Tibial nerve (tissue), 4 donors: ENCODE data around the gene IRAK1. TPM values are rescaled to one million over a fixed set of nuclear protein-coding genes. Genes with fewer than 3 reads are reported as not detected.

Experiments
- DNase-seq, 2 donors: peaks; one replicate each; pipeline ENCODE4 v3.0.0-alpha.2; 2019; ENCODE audit warnings: low spot score in 2 of 2
- H3K27ac ChIP-seq, 4 donors: fragments of 200-600 bp; sonication (generic) in 3 of 4; one replicate each; pipeline ENCODE4 v1.5.1; 2017 to 2019; ENCODE audit warnings: mild to moderate bottlenecking in 1 of 4
- H3K27me3 ChIP-seq, 2 donors: fragments of 200-600 bp; sonication (generic) in 1 of 2; one replicate each; pipeline versions ENCODE4 v1.5.1 to v1.6.0; 2017 to 2019
- H3K36me3 ChIP-seq, 3 donors: fragments of 200-600 bp; sonication (generic); one replicate each; pipeline ENCODE4 v1.5.1; 2018 to 2019
- H3K4me1 ChIP-seq, 4 donors: fragments of 200-600 bp; sonication (generic) in 3 of 4; one replicate each; pipeline ENCODE4 v1.5.1; 2017 to 2019
- H3K4me3 ChIP-seq, 4 donors: fragments of 200-600 bp; sonication (generic) in 3 of 4; one replicate each; pipeline ENCODE4 v1.5.1; 2017 to 2019; ENCODE audit warnings: mild to moderate bottlenecking in 1 of 4, moderate library complexity in 1 of 4
- H3K9me3 ChIP-seq, 4 donors: fragments of 200-600 bp; sonication (generic) in 3 of 4; one replicate each; pipeline ENCODE4 v1.5.1; 2017 to 2019
- EP300 ChIP-seq, 2 donors: sonication (generic); formaldehyde crosslinking; IDR thresholded peaks; one replicate each; pipeline ENCODE4 v1.6.1; 2017; ENCODE audit warnings: antibody characterized with exemption in 2 of 2, mild to moderate bottlenecking in 1 of 2
- POLR2A ChIP-seq, 2 donors: fragments of 450-650 bp; IDR thresholded peaks; one replicate each; pipeline ENCODE4 v1.6.1; 2017; ENCODE audit warnings: antibody characterized with exemption in 2 of 2, mild to moderate bottlenecking in 2 of 2, moderate library complexity in 2 of 2
- WGBS, 2 donors: methylation state at CpG; one replicate each; pipeline ENCODE4 v1.1.5; 2018; 5-methylcytosine and 5-hydroxymethylcytosine counted together
- total RNA-seq, 4 donors: library from RNA; depleted of rRNA; stranded (reverse); fragments of >200 nt; gene quantifications; one replicate each; pipeline ENCODE4 v1.1.0, GENCODE V29; 2016
- TF ChIP-seq, protein P1 (sequence below), 5 experiments: fragments of 200-600 bp in 3 of 5; fragments of 450-650 bp in 2 of 5; sonication (generic) in 3 of 5; IDR thresholded peaks; one replicate each; pipeline ENCODE4 v1.5.1; 2016 to 2019; ENCODE audit warnings: antibody characterized with exemption in 5 of 5, mild to moderate bottlenecking in 3 of 5, moderate library complexity in 2 of 5

Gene IRAK1
- total RNA-seq, 4 donors from 2014 or later = 50.7 to 127 (median 64.4) TPM

DNA sequence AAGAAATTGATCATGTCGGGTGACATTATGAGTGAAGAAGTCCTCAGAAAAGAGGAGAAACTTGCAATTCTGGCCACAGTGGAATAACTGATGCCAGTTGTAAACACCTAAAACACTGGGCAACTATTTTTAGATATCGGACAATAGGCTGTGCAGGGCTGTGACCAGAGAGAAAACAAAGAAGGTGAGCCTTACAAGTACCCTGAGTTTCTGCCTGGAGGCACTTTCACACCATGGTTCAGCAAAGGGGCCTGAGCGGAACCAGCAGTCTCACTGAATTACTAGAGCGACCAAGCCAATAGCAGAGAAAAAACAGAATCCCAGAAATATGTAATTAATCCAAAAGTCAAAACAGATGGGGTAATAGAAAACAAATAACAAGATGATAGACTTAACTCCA, 11.2 kb downstream of the IRAK1 start:
- TF ChIP-seq, protein P1, sequence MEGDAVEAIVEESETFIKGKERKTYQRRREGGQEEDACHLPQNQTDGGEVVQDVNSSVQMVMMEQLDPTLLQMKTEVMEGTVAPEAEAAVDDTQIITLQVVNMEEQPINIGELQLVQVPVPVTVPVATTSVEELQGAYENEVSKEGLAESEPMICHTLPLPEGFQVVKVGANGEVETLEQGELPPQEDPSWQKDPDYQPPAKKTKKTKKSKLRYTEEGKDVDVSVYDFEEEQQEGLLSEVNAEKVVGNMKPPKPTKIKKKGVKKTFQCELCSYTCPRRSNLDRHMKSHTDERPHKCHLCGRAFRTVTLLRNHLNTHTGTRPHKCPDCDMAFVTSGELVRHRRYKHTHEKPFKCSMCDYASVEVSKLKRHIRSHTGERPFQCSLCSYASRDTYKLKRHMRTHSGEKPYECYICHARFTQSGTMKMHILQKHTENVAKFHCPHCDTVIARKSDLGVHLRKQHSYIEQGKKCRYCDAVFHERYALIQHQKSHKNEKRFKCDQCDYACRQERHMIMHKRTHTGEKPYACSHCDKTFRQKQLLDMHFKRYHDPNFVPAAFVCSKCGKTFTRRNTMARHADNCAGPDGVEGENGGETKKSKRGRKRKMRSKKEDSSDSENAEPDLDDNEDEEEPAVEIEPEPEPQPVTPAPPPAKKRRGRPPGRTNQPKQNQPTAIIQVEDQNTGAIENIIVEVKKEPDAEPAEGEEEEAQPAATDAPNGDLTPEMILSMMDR (IDR thresholded peaks at IDR 0.05) = no peak
- TF ChIP-seq EP300 (IDR thresholded peaks at IDR 0.05) = no peak
- TF ChIP-seq POLR2A (IDR thresholded peaks at IDR 0.05) = no peak
- 57 to 87% methylated on average over 4 of the region's 4 CpGs for WGBS, 2 donors
- no peak for DNase-seq
- Histone ChIP-seq H3K36me3 (peaks cover 0 to 8% (median 0%) of the 10 kb centered on the region in 3 donors), H3K9me3 (no peaks in the 10 kb centered on the region), H3K27me3 (no peaks in the 10 kb centered on the region), H3K4me3 (no peak overlapping the region), H3K4me1 (peaks cover 0 to 18% (median 9%) of the 10 kb centered on the region in 4 donors), H3K27ac (peak overlapping the region in 1 of 4 donors; percentile 3)

DNA sequence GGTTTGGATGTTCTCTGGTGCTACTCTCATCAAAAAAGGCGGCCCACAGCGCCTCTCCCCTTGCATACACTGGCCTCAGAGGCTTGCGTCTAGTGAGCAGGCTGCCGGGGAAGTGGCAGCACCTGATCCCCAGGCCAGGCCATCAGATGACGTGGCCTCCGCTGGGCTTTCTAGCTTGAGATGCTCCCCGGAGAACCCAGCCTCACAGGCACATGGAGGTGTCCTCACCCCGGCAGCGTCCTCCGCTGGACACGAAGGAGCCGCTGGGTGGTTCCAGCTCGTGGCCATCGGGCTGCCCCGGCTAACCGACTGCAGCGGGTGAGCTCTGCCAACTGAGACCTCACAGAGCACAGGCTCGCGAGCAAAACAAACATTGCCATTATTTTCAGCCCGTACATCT, 12.8 kb downstream of the IRAK1 start:
- DNase-seq = no peak
- TF ChIP-seq EP300 (IDR thresholded peaks at IDR 0.05) = no peak
- TF ChIP-seq POLR2A (IDR thresholded peaks at IDR 0.05) = no peak
- Histone ChIP-seq H3K9me3 (no peaks in the 10 kb centered on the region), H3K27ac (no peak overlapping the region), H3K36me3 (peaks cover 0 to 8% (median 0%) of the 10 kb centered on the region in 3 donors), H3K27me3 (no peaks in the 10 kb centered on the region), H3K4me3 (no peak overlapping the region), H3K4me1 (peaks cover 0 to 11% (median 0%) of the 10 kb centered on the region in 4 donors)
- 80 to 96% methylated on average over 2 to 18 of the region's 20 CpGs for WGBS, 2 donors

DNA sequence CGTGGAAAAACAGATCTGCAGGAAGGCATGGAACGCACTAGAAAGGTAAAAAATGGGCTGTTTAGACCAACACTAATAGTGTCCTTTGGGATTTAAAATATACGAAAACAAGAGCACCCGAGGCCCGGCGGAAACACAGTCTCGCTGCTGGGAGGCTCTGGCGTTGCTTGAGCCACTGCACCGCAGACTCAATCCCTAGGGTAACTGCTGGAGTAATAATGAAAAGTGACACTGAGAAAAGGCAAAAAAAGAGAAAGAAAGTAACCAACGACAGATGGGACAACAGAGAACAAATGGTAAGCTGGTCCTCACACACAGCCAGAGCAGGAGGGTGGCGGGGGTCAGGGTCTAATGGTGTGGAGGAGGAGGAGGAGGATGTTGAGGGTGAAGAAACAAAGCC, 15.4 kb downstream of the IRAK1 start:
- TF ChIP-seq EP300 (IDR thresholded peaks at IDR 0.05) (no peak), POLR2A (IDR thresholded peaks at IDR 0.05) (no peak)
- TF ChIP-seq, protein P1 (IDR thresholded peaks at IDR 0.05) = no peak
- Histone ChIP-seq H3K36me3 (no peaks in the 10 kb centered on the region), H3K4me3 (no peak overlapping the region), H3K4me1 (peaks cover 0 to 12% (median 2%) of the 10 kb centered on the region in 4 donors), H3K27ac (no peak overlapping the region), H3K9me3 (no peaks in the 10 kb centered on the region), H3K27me3 (no peaks in the 10 kb centered on the region)
- no peak for DNase-seq
- 44 to 75% methylated on average over 4 to 11 of the region's 11 CpGs for WGBS, 2 donors

DNA sequence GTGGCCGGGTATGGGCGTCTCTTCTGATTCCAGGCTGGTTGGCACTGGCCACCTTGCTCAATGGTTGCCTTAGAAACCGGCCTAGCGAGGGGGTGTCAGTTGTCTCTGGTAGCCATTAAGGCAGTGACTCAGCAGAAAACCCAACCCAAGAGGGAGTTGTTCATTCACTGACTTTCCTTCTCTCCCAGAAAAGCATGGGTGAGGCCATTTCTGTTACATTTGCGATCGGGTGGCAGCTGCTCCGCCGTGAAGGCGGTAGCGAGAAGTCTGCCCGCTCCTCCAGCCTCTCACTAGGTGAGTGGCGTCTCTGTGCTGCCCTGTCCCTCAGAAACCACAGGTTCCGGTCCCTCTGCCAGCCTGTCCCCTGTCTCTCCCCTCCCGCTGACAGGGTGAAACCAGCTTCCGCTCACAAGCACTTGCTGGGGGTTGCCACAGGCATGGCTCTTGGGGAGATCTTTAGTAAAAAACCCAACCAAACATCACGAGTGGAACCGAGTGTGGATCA, 17.4 kb downstream of the IRAK1 start:
- peaks cover 0 to 12% (median 2%) of the 10 kb centered on the region in 4 donors for H3K4me1 ChIP-seq
- H3K36me3 ChIP-seq = no peaks in the 10 kb centered on the region
- no peak overlapping the region for H3K4me3 ChIP-seq
- H3K27me3 ChIP-seq = no peaks in the 10 kb centered on the region
- peak overlapping the region in 2 of 4 donors; percentile 69 to 77 for H3K27ac ChIP-seq
- no peaks in the 10 kb centered on the region for H3K9me3 ChIP-seq
- WGBS, 2 donors = 30 to 80% methylated on average over 8 to 17 of the region's 17 CpGs
- DNase-seq = peak in 1 of 2 donors; percentile 32
- TF ChIP-seq EP300 (IDR thresholded peaks at IDR 0.05) (peak in 1 of 2 donors; percentile 35), POLR2A (IDR thresholded peaks at IDR 0.05) (no peak)
- TF ChIP-seq, protein P1 (IDR thresholded peaks at IDR 0.05) = no peak

DNA sequence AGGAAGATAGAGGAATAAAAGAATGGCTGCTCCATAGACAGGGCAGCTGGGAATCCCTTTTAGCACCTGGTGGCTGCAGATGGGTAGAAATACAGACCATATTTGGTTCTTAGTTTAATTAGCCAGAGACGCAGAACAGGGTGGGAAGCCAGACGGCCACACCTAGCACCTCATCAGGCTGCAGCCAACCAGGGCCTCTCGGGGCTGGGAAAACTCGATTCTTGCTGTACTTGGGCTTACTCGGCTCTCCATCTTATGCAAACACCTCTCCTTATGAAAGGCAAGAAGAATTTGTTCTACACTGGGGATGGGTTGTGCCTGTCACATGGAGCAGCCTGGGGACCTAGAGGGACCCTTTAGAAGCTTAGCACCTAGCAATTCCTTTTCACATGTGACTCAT, 19.7 kb downstream of the IRAK1 start:
- Histone ChIP-seq H3K9me3 (no peaks in the 10 kb centered on the region), H3K27me3 (no peaks in the 10 kb centered on the region), H3K4me3 (no peak overlapping the region), H3K27ac (peak overlapping the region in 1 of 4 donors; percentile 20), H3K36me3 (no peaks in the 10 kb centered on the region), H3K4me1 (peaks cover 0 to 12% (median 2%) of the 10 kb centered on the region in 4 donors)
- 59 to 79% methylated on average over 5 of the region's 5 CpGs for WGBS, 2 donors
- no peak for TF ChIP-seq POLR2A (IDR thresholded peaks at IDR 0.05)
- TF ChIP-seq EP300 (IDR thresholded peaks at IDR 0.05) = no peak
- no peak for DNase-seq

DNA sequence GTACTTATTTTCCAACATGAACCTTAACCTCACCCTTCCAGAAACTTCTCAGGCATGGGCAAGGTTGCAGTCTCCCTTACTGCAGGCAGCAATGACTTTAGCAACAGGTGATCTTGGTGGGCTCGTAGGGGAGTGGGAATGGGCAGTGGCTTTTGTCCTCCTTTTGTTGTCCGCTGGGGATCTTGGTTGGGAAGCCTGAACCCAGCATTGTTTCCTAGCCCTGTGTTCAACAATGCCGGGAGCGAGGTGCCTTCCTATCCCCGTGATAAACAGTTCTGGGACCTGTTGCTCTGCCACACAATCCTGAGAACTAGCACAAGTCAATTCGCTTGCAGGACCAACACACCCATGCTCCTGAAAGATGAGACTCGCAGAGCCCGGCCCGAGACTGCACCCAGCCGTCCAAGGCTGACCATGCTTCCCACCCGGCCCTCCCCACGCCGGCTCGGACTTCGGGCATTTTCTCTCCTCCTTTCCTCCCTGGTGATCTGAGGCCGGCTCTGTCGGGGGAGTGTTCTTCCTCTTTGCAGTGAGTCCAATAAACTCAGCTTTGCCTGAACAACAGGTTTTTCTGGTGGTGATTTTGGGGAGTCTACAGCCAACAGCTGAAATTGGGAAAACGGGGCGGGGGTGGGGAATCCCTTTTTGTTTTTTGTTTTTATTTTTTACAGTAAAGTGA, 20.2 kb downstream of the IRAK1 start:
- Histone ChIP-seq H3K27ac (peak overlapping the region in 1 of 4 donors; percentile 20), H3K27me3 (no peaks in the 10 kb centered on the region), H3K9me3 (no peaks in the 10 kb centered on the region), H3K4me1 (peaks cover 0 to 12% (median 2%) of the 10 kb centered on the region in 4 donors), H3K4me3 (no peak overlapping the region), H3K36me3 (no peaks in the 10 kb centered on the region)
- no peak for DNase-seq
- TF ChIP-seq EP300 (IDR thresholded peaks at IDR 0.05) (no peak), POLR2A (IDR thresholded peaks at IDR 0.05) (no peak)
- TF ChIP-seq, protein P1 (IDR thresholded peaks at IDR 0.05) = no peak
- WGBS, 2 donors = 30 to 66% methylated on average over 17 to 19 of the region's 19 CpGs
